COLO668 (cell line): ENCODE data around the gene CHRM2.

ENCODE experiments used
- DNase-seq: peaks from one replicate; lab custom pipeline; 2025; ENCODE audit not compliant: unreplicated experiment; lab: John Stamatoyannopoulos, UW

CHRM2 gene

GRCh38 chr7:136891850-136892249 is 23.4 kb downstream of the CHRM2 start:
- DNase-seq, result no peak

GRCh38 chr7:136894789-136895188 is 26.3 kb downstream of the CHRM2 start:
- no peak for DNase-seq

- no peak for DNase-seq
Observed at GRCh38 chr7:136897676-136898075, 29.2 kb downstream of the CHRM2 start.

GRCh38 chr7:136900005-136900404 is 31.6 kb downstream of the CHRM2 start:
- DNase-seq, result no peak

GRCh38 chr7:136910771-136911170 is 42.3 kb downstream of the CHRM2 start:
- no peak for DNase-seq

GRCh38 chr7:136911344-136911743 is 42.9 kb downstream of the CHRM2 start:
- no peak for DNase-seq

GRCh38 chr7:136912339-136912738 is 43.9 kb downstream of the CHRM2 start:
- DNase-seq, result no peak

GRCh38 chr7:136914016-136914415 is 45.6 kb downstream of the CHRM2 start:
- DNase-seq, result no peak

GRCh38 chr7:136919820-136920219 is 51.4 kb downstream of the CHRM2 start:
- DNase-seq, result no peak

- no peak for DNase-seq
Observed at GRCh38 chr7:136923111-136923667, 54.7 kb downstream of the CHRM2 start.

- DNase-seq, result no peak
Observed at GRCh38 chr7:136925044-136925443, 56.6 kb downstream of the CHRM2 start.

GRCh38 chr7:136925556-136925955 is 57.1 kb downstream of the CHRM2 start:
- no peak for DNase-seq

- DNase-seq, result no peak
Observed at GRCh38 chr7:136931169-136931867, 62.9 kb downstream of the CHRM2 start.

- DNase-seq, result no peak
Observed at GRCh38 chr7:136937436-136937835, 69.0 kb downstream of the CHRM2 start.

GRCh38 chr7:136938476-136938875 is 70.0 kb downstream of the CHRM2 start:
- no peak for DNase-seq

GRCh38 chr7:136940122-136940521 is 71.7 kb downstream of the CHRM2 start:
- no peak for DNase-seq

- no peak for DNase-seq
Observed at GRCh38 chr7:136940917-136941316, 72.5 kb downstream of the CHRM2 start.

- no peak for DNase-seq
Observed at GRCh38 chr7:136941816-136942215, 73.4 kb downstream of the CHRM2 start.

- DNase-seq, result no peak
Observed at GRCh38 chr7:136942401-136942800, 73.9 kb downstream of the CHRM2 start.

- no peak for DNase-seq
Observed at GRCh38 chr7:136942994-136943393, 74.5 kb downstream of the CHRM2 start.

- DNase-seq, result no peak
Observed at GRCh38 chr7:136947347-136947746, 78.9 kb downstream of the CHRM2 start.

GRCh38 chr7:136950331-136950730 is 81.9 kb downstream of the CHRM2 start:
- DNase-seq, result no peak

GRCh38 chr7:136953386-136953785 is 84.9 kb downstream of the CHRM2 start:
- DNase-seq, result no peak
